ENCODE measurements around the gene HMGN1. TPM values are rescaled to one million over a fixed set of nuclear protein-coding genes. Genes with fewer than 3 reads are reported as not detected.

Gene HMGN1
- total RNA-seq, 1 experiment from 2014 or later = 293 TPM

GRCh38 chr21:39313571-39314142 is 35.2 kb downstream of the HMGN1 start, which contains the start of gene BRWD1:
Gene BRWD1, minus strand, starts transcription at chr21:39313632. Its CDS starts 141 bp downstream, at chr21:39313491.
- in situ Hi-C loops (cut with HindIII; ENCODE audit: low pct_unique_long_range_greater_than_20kb, low sequenced_read_pairs) (no loop called here), intact Hi-C loops (cut with micrococcal nuclease; ENCODE audit: unreplicated experiment) (no loop called here)
- ATAC-seq (peak; percentile 82), DNase-seq (ENCODE audit: low read depth, low spot score) (peak; percentile 20)
- peaks cover 8% of the 10 kb centered on the region; the same call in 1 of the 2 replicates for H3K36me3 ChIP-seq (ENCODE audit: control insufficient read depth, insufficient read depth, low read length)
- H3K4me3 ChIP-seq (ENCODE audit: low read depth in 2 of 2, low read length in 2 of 2) = peak within 1 kb of the TSS; percentile 65 to 71
- H3K27ac ChIP-seq (ENCODE audit: low read length) = peak within 1 kb of the TSS; percentile 91
- peak; percentile 72; the same call in 1 of the 2 replicates for TF ChIP-seq TCF7L2 (IDR thresholded peaks at IDR 0.05; ENCODE audit: low read depth, low read length)
- no peak; the same call in 1 of the 2 replicates for TF ChIP-seq CTCF (IDR thresholded peaks at IDR 0.05)
- TF ChIP-seq POLR2AphosphoS5 (IDR thresholded peaks at IDR 0.05; ENCODE audit: low read depth, low read length) = peak; percentile 58
- peak; percentile 64; the same call in 1 of the 2 replicates for TF ChIP-seq SIN3A (IDR thresholded peaks at IDR 0.05; ENCODE audit: borderline replicate concordance, insufficient read depth, low read depth, low read length)
- no peak for TF ChIP-seq REST (IDR thresholded peaks at IDR 0.05; ENCODE audit: insufficient read depth in 1 of 2, low read depth in 2 of 2, low read length in 1 of 2)
- BruUV-seq (replicated peaks) = no TSS peak
- H3K27me3 ChIP-seq (ENCODE audit: control insufficient read depth, insufficient read depth, low read length) = no peaks in the 10 kb centered on the region
- ChIA-PET CTCF (no interaction called here), POLR2A (interaction anchor here (0.6 kb wide), 2 partner anchors 67 to 134 kb away, joined by 3 read pairs; a partner anchor contains a TSS)
- no peaks in the 10 kb centered on the region for H3K9me3 ChIP-seq (ENCODE audit: control insufficient read depth, insufficient read depth, low read depth, low read length)
- peaks cover 6% of the 10 kb centered on the region for H3K4me1 ChIP-seq (ENCODE audit: control insufficient read depth, insufficient read depth, low read length)

- Histone ChIP-seq H3K4me1 (ENCODE audit: control insufficient read depth, insufficient read depth, low read length) (peaks cover 6% of the 10 kb centered on the region), H3K9me3 (ENCODE audit: control insufficient read depth, insufficient read depth, low read depth, low read length) (no peaks in the 10 kb centered on the region), H3K27me3 (ENCODE audit: control insufficient read depth, insufficient read depth, low read length) (no peaks in the 10 kb centered on the region), H3K4me3 (ENCODE audit: low read depth in 2 of 2, low read length in 2 of 2) (peak overlapping the region; percentile 65 to 71), H3K36me3 (ENCODE audit: control insufficient read depth, insufficient read depth, low read length) (peaks cover 8% of the 10 kb centered on the region; the same call in 1 of the 2 replicates), H3K27ac (ENCODE audit: low read length) (no peak overlapping the region)
- intact Hi-C loops (cut with micrococcal nuclease; ENCODE audit: unreplicated experiment) = no loop called here
- ChIA-PET CTCF (interaction anchor here (0.6 kb wide), 1 partner anchor 14 kb away, joined by 5 read pairs; no protein-coding TSS in a partner anchor), POLR2A (interaction anchor here (0.6 to 0.7 kb wide), 3 partner anchors 23 to 133 kb away, joined by 3 to 8 read pairs (median 3); a partner anchor contains a TSS)
- in situ Hi-C loops (cut with HindIII; ENCODE audit: low pct_unique_long_range_greater_than_20kb, low sequenced_read_pairs) = no loop called here
- no TSS peak for BruUV-seq (replicated peaks)
- peak; percentile 39 for ATAC-seq
- no peak for TF ChIP-seq TCF7L2 (IDR thresholded peaks at IDR 0.05; ENCODE audit: low read depth, low read length)
- TF ChIP-seq POLR2AphosphoS5 (IDR thresholded peaks at IDR 0.05; ENCODE audit: low read depth, low read length) = no peak
- no peak for TF ChIP-seq CTCF (IDR thresholded peaks at IDR 0.05)
- no peak for TF ChIP-seq SIN3A (IDR thresholded peaks at IDR 0.05; ENCODE audit: borderline replicate concordance, insufficient read depth, low read depth, low read length)
- no peak for TF ChIP-seq REST (IDR thresholded peaks at IDR 0.05; ENCODE audit: insufficient read depth in 1 of 2, low read depth in 2 of 2, low read length in 1 of 2)
- DNase-seq (ENCODE audit: low read depth, low spot score) = no peak
These were observed 35.8 kb downstream of the HMGN1 start for GRCh38 chr21:39313042-39313570.

Data from Panc1 (cell line).